ENCODE data around the gene PTPRA.

PTPRA gene

DNA sequence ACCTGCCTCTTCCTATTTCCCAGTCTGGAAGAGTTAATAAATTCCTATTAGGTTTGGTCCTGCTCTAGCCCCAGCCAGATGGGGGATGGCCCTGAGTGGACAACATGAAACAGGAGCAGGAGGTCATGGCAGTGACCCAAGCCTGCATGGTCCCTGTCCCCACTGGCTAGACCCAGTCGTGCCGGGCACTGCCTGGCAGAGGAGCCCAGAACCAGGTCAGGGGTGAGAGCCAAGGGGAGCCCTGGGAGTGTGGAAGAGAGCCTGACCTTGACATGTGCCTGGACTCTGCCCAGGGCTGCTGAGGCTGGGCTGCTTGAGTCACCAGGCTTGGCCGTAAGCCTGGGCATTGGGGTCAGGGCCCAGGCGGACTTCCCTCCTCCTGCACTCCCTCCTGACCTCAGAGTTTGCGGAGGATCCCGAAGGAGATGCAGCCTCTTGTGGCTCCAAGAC lies 207.7 kb downstream of the PTPRA start:
- Mint-ChIP-seq H3K27ac (no peak overlapping the region), H3K4me1 (peaks cover 22% of the 10 kb centered on the region), H3K9me3 (no peaks in the 10 kb centered on the region), H3K27me3 (peaks cover 46% of the 10 kb centered on the region), H3K36me3 (ENCODE audit: low read depth) (no peaks in the 10 kb centered on the region), H3K4me3 (no peak overlapping the region)
- ATAC-seq (no peak), DNase-seq (no peak)

DNA sequence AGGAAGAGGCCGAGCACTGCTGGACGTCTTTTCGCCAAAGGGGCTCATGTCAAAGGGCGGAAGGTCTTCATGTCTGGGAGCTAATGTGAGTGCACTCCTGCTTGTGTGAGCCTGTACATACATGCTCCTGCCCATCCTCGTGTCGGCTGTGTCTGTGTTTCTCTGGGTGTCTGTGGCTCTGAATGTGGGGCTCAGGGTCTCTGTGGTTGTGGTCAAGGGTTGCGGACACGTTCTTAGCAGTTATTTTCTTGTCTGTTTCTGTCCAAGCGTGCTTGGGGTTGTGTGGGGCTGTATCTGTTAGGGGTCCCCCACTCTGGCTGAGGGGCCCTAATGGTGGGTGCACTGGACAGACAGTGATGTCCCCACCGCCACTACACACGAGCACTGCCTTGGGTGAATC lies 208.4 kb downstream of the PTPRA start:
- no peak overlapping the region for H3K4me3 Mint-ChIP-seq

DNA sequence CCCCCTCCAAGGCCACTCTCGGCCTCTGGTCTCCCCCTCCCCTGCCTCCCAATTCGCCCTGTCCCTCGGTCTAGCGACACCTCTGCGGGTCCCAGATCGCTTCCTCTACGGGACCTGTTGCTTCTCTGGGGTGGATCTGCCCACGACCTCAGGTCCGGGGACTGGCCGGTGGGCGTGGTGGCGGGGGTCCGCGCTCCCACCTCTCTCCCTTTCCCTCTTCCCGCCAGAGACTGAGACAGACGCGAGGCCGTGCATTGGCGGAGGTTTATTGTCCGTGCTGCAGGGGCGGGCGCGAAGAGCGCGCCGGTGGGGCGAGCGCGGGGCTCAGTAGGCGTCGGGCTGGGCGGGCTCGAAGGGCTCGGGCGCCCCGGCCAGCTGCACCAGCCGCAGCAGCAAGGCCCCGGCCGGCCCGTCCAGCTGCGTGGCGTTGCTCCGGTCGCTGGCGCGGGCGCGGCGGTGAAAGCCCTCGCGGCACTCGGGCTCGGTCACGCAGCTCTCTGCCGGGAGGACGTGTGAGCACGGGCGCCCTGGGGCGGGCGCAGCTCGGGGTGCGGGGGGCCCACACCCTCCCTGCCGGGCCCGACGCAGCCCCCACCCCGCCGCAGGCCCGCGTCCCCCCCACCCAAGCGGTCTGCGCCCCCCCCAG lies 209.1 kb downstream of the PTPRA start:
- no peaks in the 10 kb centered on the region for H3K36me3 Mint-ChIP-seq (ENCODE audit: low read depth)
- peaks cover 15% of the 10 kb centered on the region for H3K4me1 Mint-ChIP-seq
- no peaks in the 10 kb centered on the region for H3K9me3 Mint-ChIP-seq
- DNase-seq (no peak), ATAC-seq (no peak)
- H3K27me3 Mint-ChIP-seq: peaks cover 47% of the 10 kb centered on the region
- no peak overlapping the region for H3K27ac Mint-ChIP-seq
- peak overlapping the region; percentile 32 for H3K4me3 Mint-ChIP-seq

More for the DNA sequence above, 208.4 kb downstream of the PTPRA start:
- H3K36me3 Mint-ChIP-seq (ENCODE audit: low read depth): no peaks in the 10 kb centered on the region
- H3K9me3 Mint-ChIP-seq: no peaks in the 10 kb centered on the region
- peaks cover 47% of the 10 kb centered on the region for H3K27me3 Mint-ChIP-seq
- ATAC-seq: no peak
- DNase-seq: no peak
- no peak overlapping the region for H3K27ac Mint-ChIP-seq
- H3K4me1 Mint-ChIP-seq: peaks cover 22% of the 10 kb centered on the region

DNA sequence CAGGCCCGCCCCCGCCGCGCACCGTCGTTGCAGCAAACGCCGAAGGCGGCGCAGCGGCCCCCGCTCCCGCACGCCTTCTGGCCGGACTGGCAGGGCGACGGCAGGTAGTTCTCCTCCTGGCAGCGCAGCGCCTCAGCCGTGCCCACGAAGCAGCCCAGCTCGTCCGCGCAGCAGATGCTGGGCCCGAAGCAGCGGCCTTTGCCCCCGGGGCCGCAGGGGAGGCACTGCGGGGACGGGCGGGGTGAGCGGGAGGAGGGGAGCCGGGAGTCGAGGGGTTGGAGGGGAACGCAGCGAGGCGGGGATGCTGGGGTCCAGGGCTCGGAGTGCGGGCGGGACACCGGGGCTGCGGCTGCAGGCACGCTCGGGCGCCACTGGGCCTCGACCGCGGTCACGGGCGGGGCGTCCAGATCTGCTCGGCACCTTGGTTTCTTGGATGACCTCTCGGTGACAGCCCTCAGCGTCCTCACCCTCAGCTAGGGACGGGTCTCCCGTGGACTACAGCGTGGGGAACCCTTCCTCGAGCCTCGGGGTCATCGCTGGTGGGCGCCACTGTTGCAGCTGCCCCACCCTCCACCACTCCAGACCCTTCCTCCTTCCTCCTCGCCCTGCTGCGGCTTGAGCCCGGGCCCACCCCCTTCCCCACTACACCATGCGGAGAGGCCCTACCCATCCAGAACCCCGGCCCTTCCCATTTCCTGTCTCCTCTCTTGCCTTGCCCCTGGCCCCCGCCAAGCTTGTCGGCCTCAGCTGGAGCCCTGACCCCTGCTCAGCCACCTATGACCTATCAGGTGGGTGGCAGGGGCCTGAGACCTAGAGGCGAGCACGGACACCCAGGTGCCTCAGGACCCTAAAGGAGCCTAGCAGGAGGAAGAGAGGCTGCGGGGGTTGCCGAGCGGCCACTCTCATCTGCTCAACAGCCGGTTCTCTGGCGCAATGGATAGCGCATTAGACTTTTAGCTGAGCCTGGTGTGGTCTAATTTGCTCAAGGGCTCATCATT lies 210.0 kb downstream of the PTPRA start:
- peaks cover 45% of the 10 kb centered on the region for H3K27me3 Mint-ChIP-seq

DNA sequence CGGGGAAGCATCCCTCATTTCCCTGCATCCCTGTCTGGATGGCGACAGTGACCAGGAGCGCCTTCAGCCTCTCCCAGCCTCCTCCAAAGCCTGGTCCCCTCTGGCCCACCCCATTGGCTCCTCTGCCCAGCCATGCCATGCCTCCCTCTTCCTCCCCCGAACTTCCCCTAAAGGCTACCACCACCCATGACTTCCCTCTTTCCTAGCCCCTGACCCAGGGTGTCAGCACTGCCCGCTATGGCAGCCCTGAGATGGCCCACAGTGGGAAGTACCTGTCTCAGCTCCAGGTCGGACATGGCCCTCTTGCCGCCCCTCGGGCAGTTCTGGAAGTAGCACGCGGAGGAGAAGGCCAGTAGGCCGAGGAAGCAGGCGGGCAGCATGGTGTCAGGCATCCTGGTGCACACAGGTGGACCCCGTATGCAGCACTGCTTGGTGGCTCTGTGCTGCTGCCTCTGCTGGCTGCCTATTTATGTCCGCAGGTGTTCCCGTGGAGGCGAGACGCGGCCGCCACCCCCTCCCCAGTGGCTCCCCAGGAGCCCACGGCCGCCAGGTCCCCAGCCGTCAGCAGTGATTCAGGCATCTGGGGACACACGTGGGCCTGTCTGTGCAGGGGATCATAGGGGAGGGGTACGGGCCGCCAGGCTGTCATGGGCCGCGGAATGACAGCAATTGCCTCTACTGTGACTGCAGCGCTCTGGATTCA lies 211.2 kb downstream of the PTPRA start, which contains the start of gene AVP:
AVP (minus strand) TSS at position 442 of the 703 bp plus-strand sequence; CDS start at position 392, 50 bp downstream.
- Mint-ChIP-seq H3K4me1 (peaks cover 9% of the 10 kb centered on the region), H3K4me3 (peak within 1 kb of the TSS; percentile 38), H3K9me3 (no peaks in the 10 kb centered on the region), H3K36me3 (ENCODE audit: low read depth) (no peaks in the 10 kb centered on the region), H3K27ac (no peak within 1 kb of the TSS), H3K27me3 (peaks cover 45% of the 10 kb centered on the region)
- ATAC-seq (no peak), DNase-seq (no peak)

More for the DNA sequence above, 210.0 kb downstream of the PTPRA start:
- DNase-seq (no peak), ATAC-seq (no peak)
- Mint-ChIP-seq H3K4me1 (peaks cover 9% of the 10 kb centered on the region), H3K9me3 (no peaks in the 10 kb centered on the region), H3K36me3 (ENCODE audit: low read depth) (no peaks in the 10 kb centered on the region), H3K4me3 (peak overlapping the region; percentile 38), H3K27ac (no peak overlapping the region)

DNA sequence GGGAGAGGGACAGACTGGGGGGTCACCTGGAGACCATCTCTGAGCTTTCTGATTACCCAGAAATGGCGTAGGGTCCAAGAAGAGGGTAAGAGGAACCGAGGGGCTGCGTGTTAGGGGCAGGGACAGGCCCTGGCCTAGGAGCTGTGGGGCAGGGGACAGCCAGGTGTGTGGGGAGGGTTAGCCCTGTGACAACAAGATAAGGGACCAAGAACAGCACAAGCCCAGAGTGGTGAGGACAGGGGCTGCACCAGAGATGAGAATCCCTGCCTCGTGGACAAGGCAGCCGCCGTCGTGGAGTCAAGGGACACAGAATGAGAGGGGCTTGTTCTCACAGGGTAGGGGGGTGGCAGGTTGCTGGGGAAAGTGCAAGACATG lies 211.7 kb downstream of the PTPRA start:
- peaks cover 46% of the 10 kb centered on the region for H3K27me3 Mint-ChIP-seq
- peaks cover 9% of the 10 kb centered on the region for H3K4me1 Mint-ChIP-seq
- H3K27ac Mint-ChIP-seq: no peak overlapping the region
- H3K4me3 Mint-ChIP-seq: no peak overlapping the region
- no peak for DNase-seq
- no peaks in the 10 kb centered on the region for H3K9me3 Mint-ChIP-seq
- no peak for ATAC-seq
- no peaks in the 10 kb centered on the region for H3K36me3 Mint-ChIP-seq (ENCODE audit: low read depth)

DNA sequence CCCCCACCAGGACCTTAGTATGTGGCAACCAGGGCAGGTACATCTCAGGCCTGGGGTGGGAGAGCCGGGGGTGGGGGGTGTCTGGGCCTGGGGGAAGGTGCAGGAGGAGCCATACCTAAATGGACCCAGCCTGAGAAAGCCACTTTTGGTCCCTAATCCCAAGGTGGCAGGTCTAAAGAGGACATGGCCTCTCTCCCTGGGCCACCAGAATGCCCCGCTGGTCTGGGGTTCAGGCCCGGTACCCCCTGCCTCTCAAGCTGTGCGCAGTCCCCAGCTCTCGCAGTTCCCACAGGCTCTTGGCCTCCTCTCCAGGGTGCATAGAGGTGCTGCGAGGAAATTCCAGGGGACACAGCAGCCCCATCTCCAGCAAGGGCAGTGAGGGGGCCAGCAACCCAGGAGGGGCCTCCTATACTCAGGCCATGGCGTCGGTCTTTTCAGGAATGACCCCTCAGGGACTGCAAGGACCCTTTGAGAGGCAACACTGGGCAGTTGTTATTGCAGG lies 212.3 kb downstream of the PTPRA start:
- ATAC-seq (no peak), DNase-seq (no peak)
- peaks cover 14% of the 10 kb centered on the region for H3K4me1 Mint-ChIP-seq
- no peaks in the 10 kb centered on the region for H3K36me3 Mint-ChIP-seq (ENCODE audit: low read depth)
- no peaks in the 10 kb centered on the region for H3K9me3 Mint-ChIP-seq
- H3K27me3 Mint-ChIP-seq: peaks cover 42% of the 10 kb centered on the region
- H3K4me3 Mint-ChIP-seq: no peak overlapping the region
- H3K27ac Mint-ChIP-seq: no peak overlapping the region

DNA sequence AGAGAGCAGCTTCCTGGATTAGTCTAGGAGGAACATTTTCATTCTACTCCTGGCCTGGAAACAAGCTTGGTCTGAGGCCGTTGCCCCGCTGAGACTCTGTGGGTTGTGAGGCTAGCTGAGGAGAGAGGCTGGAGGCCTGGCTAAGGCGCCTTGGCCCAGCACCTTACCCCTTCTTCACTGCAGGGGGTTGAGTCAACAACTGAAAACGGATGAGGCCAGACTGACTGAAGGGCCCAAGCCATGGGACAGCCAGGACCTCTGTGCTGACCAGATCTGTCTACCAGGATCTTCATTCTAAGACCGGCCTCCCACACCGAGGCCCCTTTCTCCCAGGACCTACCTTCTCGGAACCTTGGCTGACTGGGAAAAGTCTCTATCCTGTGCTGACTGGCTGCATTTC lies 214.8 kb downstream of the PTPRA start:
- H3K36me3 Mint-ChIP-seq (ENCODE audit: low read depth): no peaks in the 10 kb centered on the region
- H3K27ac Mint-ChIP-seq: no peak overlapping the region
- H3K27me3 Mint-ChIP-seq: peaks cover 32% of the 10 kb centered on the region
- DNase-seq (no peak), ATAC-seq (no peak)
- peaks cover 19% of the 10 kb centered on the region for H3K4me1 Mint-ChIP-seq
- no peaks in the 10 kb centered on the region for H3K9me3 Mint-ChIP-seq
- H3K4me3 Mint-ChIP-seq: no peak overlapping the region
